Measurements from ENCODE around the gene PYGM. TPM values are rescaled to one million over a fixed set of nuclear protein-coding genes. Genes with fewer than 3 reads are reported as not detected.
A peak's percentile ranks its signal among the peaks of the same experiment; 100 is the strongest.

PYGM gene
- total and polyA plus RNA-seq, 2 of the 8 experiments (the other 6 are each of a cell fraction or from before 2014, with no cell fraction given) = 9.6 to 10.0 TPM

DNA sequence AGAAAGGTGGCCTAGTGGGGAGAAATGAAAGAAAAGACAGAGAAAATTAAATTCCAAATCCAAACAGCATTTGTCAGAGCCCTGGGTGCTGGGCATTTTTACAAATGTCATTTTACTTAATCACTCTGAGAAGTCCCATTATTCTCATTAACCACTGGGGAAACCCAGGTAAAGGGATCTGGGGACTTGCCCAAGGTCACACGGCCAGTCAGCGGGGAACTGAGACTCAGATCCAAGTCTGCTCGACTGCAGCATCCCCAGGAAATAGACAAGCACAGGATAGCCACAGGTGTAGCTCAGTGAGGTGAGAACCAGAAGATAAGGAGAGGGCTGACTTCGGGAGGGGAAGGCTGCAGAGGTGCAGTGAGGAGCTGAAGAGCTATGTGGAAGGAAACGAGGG, 44.7 kb downstream of the PYGM start:
- POLR2A ChIA-PET (ENCODE audit: partially characterized antibody) = interaction anchor here (1.4 to 3.6 kb wide), 4 partner anchors 11 to 21 kb away, joined by 4 to 22 read pairs (median 4); no protein-coding TSS in a partner anchor
- 70% methylated on average over 5 of the region's 5 CpGs; no CpG with 5 or more reads in 1 of the 2 experiments for WGBS, 2 experiments (ENCODE audit: extremely low coverage in 1 of 2, insufficient coverage in 1 of 2, insufficient read length in 1 of 2, insufficient replicate concordance in 2 of 2, low coverage in 1 of 2, low lambda C conversion rate in 2 of 2, missing lambda C conversion rate in 1 of 2)
- H3K4me2 ChIP-seq (ENCODE audit: insufficient read depth in 1 of 2, low read depth in 2 of 2, low read length in 2 of 2) = no peak overlapping the region
- H3K36me3 ChIP-seq (ENCODE audit: control insufficient read depth in 2 of 4, insufficient read depth in 4 of 4, low read length in 3 of 4) = peaks cover 0 to 3% (median 0%) of the 10 kb centered on the region in 4 experiments; a peak in 1 of 8 replicates
- H4K5ac ChIP-seq (ENCODE audit: insufficient read length, low read depth, low read length) = no peak overlapping the region
- FAIRE-seq = no peak
- no peak overlapping the region for H3K14ac ChIP-seq (ENCODE audit: insufficient read length)
- TF ChIP-seq EZH2 (IDR thresholded peaks at IDR 0.05; ENCODE audit: low read depth, low read length, severe bottlenecking) (no peak), SIX5 (IDR thresholded peaks at IDR 0.05; ENCODE audit: low read depth, low read length) (no peak), POU5F1 (IDR thresholded peaks at IDR 0.05; ENCODE audit: low read depth, low read length) (no peak), KDM4A (IDR thresholded peaks at IDR 0.05; ENCODE audit: low read depth, low read length, severe bottlenecking) (no peak), MAX (IDR thresholded peaks at IDR 0.05) (no peak), MAFK (IDR thresholded peaks at IDR 0.05; ENCODE audit: low read depth, low read length) (no peak), TCF12 (IDR thresholded peaks at IDR 0.05; ENCODE audit: low read depth, low read length) (no peak), TBP (IDR thresholded peaks at IDR 0.05; ENCODE audit: low read depth, low read length) (no peak), JUN (IDR thresholded peaks at IDR 0.05; ENCODE audit: low read depth, low read length) (no peak), RXRA (IDR thresholded peaks at IDR 0.05; ENCODE audit: insufficient read depth, low read depth, low read length) (no peak), PHF8 (conservative IDR thresholded peaks at IDR 0.05; ENCODE audit: low read depth, low read length) (no peak)
- H2BK120ac ChIP-seq (replicated peaks; ENCODE audit: low read depth, low read length) = no peak overlapping the region
- H4K91ac ChIP-seq (replicated peaks; ENCODE audit: insufficient read length, low read length) = no peak overlapping the region
- no peak overlapping the region for H3K23ac ChIP-seq (ENCODE audit: insufficient read length)
- H2BK5ac ChIP-seq (ENCODE audit: low read depth, low read length) = no peak overlapping the region
- H3K9me3 ChIP-seq (ENCODE audit: insufficient read depth in 2 of 2, low read depth in 1 of 2, low read length in 1 of 2) = no peaks in the 10 kb centered on the region
- H3K27me3 ChIP-seq (replicated peaks in 1 of 4; ENCODE audit: control insufficient read depth in 3 of 4, extremely low read depth in 1 of 4, insufficient read depth in 3 of 4, low read length in 3 of 4) = peaks cover 12 to 49% (median 33%) of the 10 kb centered on the region in 4 experiments
- peaks cover 11 to 28% (median 20%) of the 10 kb centered on the region in 4 experiments for H3K4me1 ChIP-seq (replicated peaks in 1 of 4; ENCODE audit: control insufficient read depth in 3 of 4, insufficient read depth in 4 of 4, low read length in 3 of 4)
- H3K18ac ChIP-seq (ENCODE audit: extremely low read depth, low read length) = no peak overlapping the region
- 0 out of 2 replicates have a peak overlapping the region, but pooled peaks have one; percentile 29 for H4K8ac ChIP-seq (ENCODE audit: extremely low read depth, insufficient read depth, low read length)
- CTCF ChIA-PET (ENCODE audit: partially characterized antibody) = interaction anchor here (0.6 to 4.0 kb wide), 7 partner anchors 10 to 492 kb away, joined by 3 to 27 read pairs (median 4); no protein-coding TSS in a partner anchor
- H3K79me1 ChIP-seq (ENCODE audit: low read depth, low read length) = no peaks in the 10 kb centered on the region; the same call in 1 of the 2 replicates
- DNase-seq (ENCODE audit: low read depth in 1 of 2, low spot score in 2 of 2) = no peak
- no peak overlapping the region for H3K4ac ChIP-seq (replicated peaks; ENCODE audit: insufficient read length, low read depth, low read length)
- H3K79me2 ChIP-seq (ENCODE audit: control insufficient read depth in 1 of 2, insufficient read depth in 2 of 2, low read length in 2 of 2) = no peaks in the 10 kb centered on the region
- H3K23me2 ChIP-seq (ENCODE audit: low read depth, low read length) = peaks cover 12% of the 10 kb centered on the region; the same call in 1 of the 2 replicates
- no peak overlapping the region for H2AK5ac ChIP-seq (ENCODE audit: low read depth, low read length)
- no peak overlapping the region for H2BK15ac ChIP-seq (ENCODE audit: low read length)
- no peak overlapping the region for H2BK20ac ChIP-seq (ENCODE audit: low read length)
- H2AFZ ChIP-seq (ENCODE audit: low read length) = no peak overlapping the region
- peaks cover 2 to 4% of the 10 kb centered on the region in 2 experiments for H4K20me1 ChIP-seq (replicated peaks in 1 of 2; ENCODE audit: control insufficient read depth in 1 of 2, insufficient read depth in 2 of 2, low read length in 2 of 2)
- no peak overlapping the region for H3K9ac ChIP-seq (replicated peaks in 1 of 4; ENCODE audit: extremely low read depth in 1 of 4, low read depth in 3 of 4, low read length in 3 of 4)
- no peak overlapping the region for H3K4me3 ChIP-seq (ENCODE audit: extremely low read depth in 1 of 4, insufficient read depth in 2 of 4, low read depth in 3 of 4, low read length in 4 of 4)
- no peak overlapping the region for H2BK12ac ChIP-seq (ENCODE audit: low read depth, low read length)
- no peak overlapping the region for H3K27ac ChIP-seq (ENCODE audit: low read depth, low read length)
- no peak overlapping the region for H3K56ac ChIP-seq (replicated peaks; ENCODE audit: insufficient read length, low read depth, low read length)
